ENCODE measurements around the gene ITPR2. TPM values are rescaled to one million over a fixed set of nuclear protein-coding genes. Genes with fewer than 3 reads are reported as not detected.

The ITPR2 gene
- total RNA-seq, 1 donor from 2014 or later, result 77.9 TPM

DNA sequence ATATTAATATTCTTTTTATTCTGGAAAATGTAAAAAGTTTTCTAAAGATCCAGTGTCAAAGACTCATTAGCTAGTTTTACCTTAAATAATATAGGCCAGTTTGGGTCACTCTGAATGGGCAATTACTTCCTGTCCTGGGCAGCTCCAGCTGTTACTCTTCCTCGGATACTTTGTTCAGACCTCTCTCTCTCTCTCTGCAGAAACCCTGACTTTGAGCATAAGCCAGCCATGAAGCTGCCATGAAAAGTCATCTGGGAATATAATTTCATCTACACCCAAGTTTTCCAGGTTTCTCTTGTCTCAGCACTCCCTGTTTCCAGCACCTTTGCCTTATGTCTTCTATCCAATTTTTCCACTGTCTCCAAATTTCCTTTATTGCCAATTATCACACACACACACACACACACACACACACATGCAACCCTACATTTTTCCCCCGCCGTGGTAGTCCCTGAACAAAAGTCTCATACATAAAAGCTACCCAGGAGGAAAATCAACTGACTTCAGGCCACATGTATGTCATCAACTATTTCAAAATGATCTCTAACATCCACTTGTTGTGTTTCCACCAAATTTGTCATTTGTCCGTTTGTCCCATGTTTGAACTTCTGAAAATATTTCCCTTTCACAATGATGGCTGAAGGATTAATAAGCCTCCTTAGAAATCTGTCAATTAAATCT is 319.5 kb downstream of the ITPR2 start:
- TF ChIP-seq CTCF (IDR thresholded peaks at IDR 0.05; ENCODE audit: partially characterized antibody, unreplicated experiment), result no peak
- H3K4me3 Mint-ChIP-seq (ENCODE audit: unreplicated experiment), result peak overlapping the region; percentile 17
- H3K9me3 Mint-ChIP-seq (ENCODE audit: unreplicated experiment), result peaks cover 4% of the 10 kb centered on the region
- H3K36me3 Mint-ChIP-seq (ENCODE audit: unreplicated experiment), result no peaks in the 10 kb centered on the region
- peak overlapping the region; percentile 74 for H3K27ac Mint-ChIP-seq (ENCODE audit: unreplicated experiment)
- no peak for DNase-seq
- peaks cover 26% of the 10 kb centered on the region for H3K4me1 Mint-ChIP-seq (ENCODE audit: low read depth, unreplicated experiment)
- H3K27me3 Mint-ChIP-seq (ENCODE audit: unreplicated experiment), result no peaks in the 10 kb centered on the region

DNA sequence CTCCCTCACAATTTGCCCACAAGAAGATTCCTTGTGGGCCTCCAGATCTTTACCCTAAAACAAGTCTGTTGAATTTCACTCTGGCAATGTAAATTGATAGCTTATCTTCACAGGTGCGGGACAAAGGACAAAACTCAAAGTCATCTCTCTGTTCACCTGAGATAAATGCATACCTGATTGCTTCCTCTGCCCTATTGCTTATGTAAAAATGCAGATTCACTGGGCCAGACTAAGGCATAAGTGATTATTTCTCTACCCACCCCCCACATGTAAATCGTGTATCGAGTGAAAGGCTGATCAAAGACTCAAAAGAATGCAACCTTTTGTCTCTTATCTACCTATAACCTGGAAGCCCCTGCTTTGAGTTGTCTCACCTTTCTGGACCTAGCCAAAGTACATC is 320.8 kb downstream of the ITPR2 start:
- no peak for DNase-seq
- no peak for TF ChIP-seq CTCF (IDR thresholded peaks at IDR 0.05; ENCODE audit: partially characterized antibody, unreplicated experiment)
- H3K36me3 Mint-ChIP-seq (ENCODE audit: unreplicated experiment), result no peaks in the 10 kb centered on the region
- H3K27ac Mint-ChIP-seq (ENCODE audit: unreplicated experiment), result no peak overlapping the region
- H3K9me3 Mint-ChIP-seq (ENCODE audit: unreplicated experiment), result peaks cover 4% of the 10 kb centered on the region
- H3K4me3 Mint-ChIP-seq (ENCODE audit: unreplicated experiment), result no peak overlapping the region
- peaks cover 33% of the 10 kb centered on the region for H3K4me1 Mint-ChIP-seq (ENCODE audit: low read depth, unreplicated experiment)
- H3K27me3 Mint-ChIP-seq (ENCODE audit: unreplicated experiment), result no peaks in the 10 kb centered on the region

GRCh38 chr12:26510354-26510674 is 322.7 kb downstream of the ITPR2 start:
- no peak overlapping the region for H3K27ac Mint-ChIP-seq (ENCODE audit: unreplicated experiment)
- no peak for TF ChIP-seq CTCF (IDR thresholded peaks at IDR 0.05; ENCODE audit: partially characterized antibody, unreplicated experiment)
- no peaks in the 10 kb centered on the region for H3K36me3 Mint-ChIP-seq (ENCODE audit: unreplicated experiment)
- H3K4me3 Mint-ChIP-seq (ENCODE audit: unreplicated experiment), result no peak overlapping the region
- H3K4me1 Mint-ChIP-seq (ENCODE audit: low read depth, unreplicated experiment), result peaks cover 33% of the 10 kb centered on the region
- peaks cover 4% of the 10 kb centered on the region for H3K9me3 Mint-ChIP-seq (ENCODE audit: unreplicated experiment)
- no peaks in the 10 kb centered on the region for H3K27me3 Mint-ChIP-seq (ENCODE audit: unreplicated experiment)
- DNase-seq, result no peak

- DNase-seq, result no peak
- H3K27ac Mint-ChIP-seq (ENCODE audit: unreplicated experiment), result no peak overlapping the region
- TF ChIP-seq CTCF (IDR thresholded peaks at IDR 0.05; ENCODE audit: partially characterized antibody, unreplicated experiment), result no peak
- H3K9me3 Mint-ChIP-seq (ENCODE audit: unreplicated experiment), result peaks cover 2% of the 10 kb centered on the region
- no peaks in the 10 kb centered on the region for H3K27me3 Mint-ChIP-seq (ENCODE audit: unreplicated experiment)
- no peak overlapping the region for H3K4me3 Mint-ChIP-seq (ENCODE audit: unreplicated experiment)
- no peaks in the 10 kb centered on the region for H3K36me3 Mint-ChIP-seq (ENCODE audit: unreplicated experiment)
- peaks cover 19% of the 10 kb centered on the region for H3K4me1 Mint-ChIP-seq (ENCODE audit: low read depth, unreplicated experiment)
Observed at GRCh38 chr12:26507613-26508012, 325.4 kb downstream of the ITPR2 start.

DNA sequence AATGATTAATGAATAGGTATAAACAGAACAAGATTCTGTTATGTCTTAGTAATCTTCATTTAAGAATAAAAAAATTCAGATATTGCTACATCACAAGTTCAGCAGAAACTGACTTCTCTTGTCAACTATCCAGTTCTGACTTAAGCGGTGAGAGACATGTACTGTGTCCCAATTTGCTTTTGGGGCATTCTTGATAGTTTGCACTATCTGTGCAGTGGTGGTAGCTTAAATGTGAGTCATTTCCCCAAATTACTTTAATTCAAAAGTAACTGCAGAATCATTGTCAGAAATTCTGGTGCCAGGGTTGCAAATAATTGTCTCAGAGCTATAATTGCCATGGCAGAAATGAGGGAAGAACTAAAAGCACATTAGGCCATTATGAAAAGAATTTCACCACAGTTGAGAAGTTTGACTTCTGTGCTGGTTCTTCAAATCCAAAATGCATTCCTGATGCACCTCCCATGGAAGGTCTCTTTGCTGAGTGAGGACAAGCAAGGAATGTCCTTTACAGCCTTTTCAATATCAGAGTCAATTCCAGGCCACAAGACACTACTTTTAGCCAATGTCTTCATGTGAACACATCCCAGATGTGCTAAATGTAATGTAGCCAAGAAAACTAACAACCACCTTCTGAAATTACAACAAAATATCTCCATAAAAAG is 332.9 kb downstream of the ITPR2 start:
- no peak overlapping the region for H3K27ac Mint-ChIP-seq (ENCODE audit: unreplicated experiment)
- no peak overlapping the region for H3K4me3 Mint-ChIP-seq (ENCODE audit: unreplicated experiment)
- DNase-seq, result no peak
- no peaks in the 10 kb centered on the region for H3K9me3 Mint-ChIP-seq (ENCODE audit: unreplicated experiment)
- H3K27me3 Mint-ChIP-seq (ENCODE audit: unreplicated experiment), result no peaks in the 10 kb centered on the region
- TF ChIP-seq CTCF (IDR thresholded peaks at IDR 0.05; ENCODE audit: partially characterized antibody, unreplicated experiment), result no peak
- peaks cover 2% of the 10 kb centered on the region for H3K4me1 Mint-ChIP-seq (ENCODE audit: low read depth, unreplicated experiment)
- no peaks in the 10 kb centered on the region for H3K36me3 Mint-ChIP-seq (ENCODE audit: unreplicated experiment)

All from glutamatergic neuron (in vitro differentiated cells).